Measurements from ENCODE around the gene TAS1R1. TPM values are rescaled to one million over a fixed set of nuclear protein-coding genes. Genes with fewer than 3 reads are reported as not detected.

TAS1R1 gene
- polyA plus RNA-seq, 1 donor (not counting 4 experiments of a cell fraction or from before 2014, with no cell fraction given), result not detected

GRCh38 chr1:6587261-6588005 is 32.3 kb downstream of the TAS1R1 start:
- peak overlapping the region; percentile 11 for H3K4me2 ChIP-seq (ENCODE audit: control insufficient read depth, extremely low read depth, insufficient read depth, low read depth, low read length)
- no peaks in the 10 kb centered on the region for H3K9me3 ChIP-seq (ENCODE audit: control insufficient read depth, low read depth, low read length)
- H3K9me1 ChIP-seq (ENCODE audit: control insufficient read depth, extremely low read depth, insufficient read depth, low read length), result peaks cover 5% of the 10 kb centered on the region
- no peak overlapping the region for H3K4me3 ChIP-seq (ENCODE audit: control insufficient read depth in 2 of 3, extremely low read depth in 1 of 3, insufficient read depth in 2 of 3, low read depth in 1 of 3, low read length in 3 of 3)
- TF ChIP-seq CTCF (optimal IDR thresholded peaks at IDR 0.05 in 1 of 3, IDR thresholded peaks at IDR 0.05 in 1 of 3, conservative IDR thresholded peaks at IDR 0.05 in 1 of 3; ENCODE audit: extremely low read depth in 1 of 3, insufficient read depth in 2 of 3, low read length in 3 of 3) (no peak), EZH2 (IDR thresholded peaks at IDR 0.05; ENCODE audit: low read length) (peak; percentile 38)
- FAIRE-seq (peak; percentile 29), DNase-seq (ENCODE audit: low read depth, low spot score) (no peak)
- peaks cover 20 to 45% of the 10 kb centered on the region in 2 experiments for H3K36me3 ChIP-seq (ENCODE audit: control insufficient read depth in 2 of 2, extremely low read depth in 1 of 2, insufficient read depth in 2 of 2, low read length in 2 of 2)
- dilution Hi-C loops (cut with MboI; ENCODE audit: extremely low pct_ligation_motif_present, low sequenced_read_pairs), result no loop called here
- H4K20me1 ChIP-seq (ENCODE audit: control insufficient read depth, extremely low read depth, insufficient read depth, low read length), result peaks cover 37% of the 10 kb centered on the region
- H3K79me2 ChIP-seq (ENCODE audit: control insufficient read depth, insufficient read depth, low read length), result peaks cover 13% of the 10 kb centered on the region
- H3K27me3 ChIP-seq (ENCODE audit: control insufficient read depth, extremely low read depth, insufficient read depth, low read length), result no peaks in the 10 kb centered on the region
- peak overlapping the region; percentile 7 for H3K27ac ChIP-seq (ENCODE audit: control insufficient read depth, insufficient read depth, low read length)
- H3K4me1 ChIP-seq (ENCODE audit: control insufficient read depth, extremely low read depth, insufficient read depth, low read length), result peaks cover 33% of the 10 kb centered on the region
- peak overlapping the region; percentile 22 for H3K9ac ChIP-seq (ENCODE audit: control insufficient read depth, extremely low read depth, insufficient read depth, low read length)
- no peak overlapping the region for H2AFZ ChIP-seq (ENCODE audit: control insufficient read depth, low read length)

GRCh38 chr1:6588128-6588892 is 33.2 kb downstream of the TAS1R1 start:
- dilution Hi-C loops (cut with MboI; ENCODE audit: extremely low pct_ligation_motif_present, low sequenced_read_pairs), result no loop called here
- H4K20me1 ChIP-seq (ENCODE audit: control insufficient read depth, extremely low read depth, insufficient read depth, low read length), result peaks cover 46% of the 10 kb centered on the region
- H3K4me2 ChIP-seq (ENCODE audit: control insufficient read depth, extremely low read depth, insufficient read depth, low read depth, low read length), result peak overlapping the region; percentile 11
- no peak for TF ChIP-seq EZH2 (IDR thresholded peaks at IDR 0.05; ENCODE audit: low read length)
- TF ChIP-seq CTCF (optimal IDR thresholded peaks at IDR 0.05 in 1 of 3, IDR thresholded peaks at IDR 0.05 in 1 of 3, conservative IDR thresholded peaks at IDR 0.05 in 1 of 3; ENCODE audit: extremely low read depth in 1 of 3, insufficient read depth in 2 of 3, low read length in 3 of 3), result peak in 1 of 3 experiments; percentile 5
- H3K27me3 ChIP-seq (ENCODE audit: control insufficient read depth, extremely low read depth, insufficient read depth, low read length), result no peaks in the 10 kb centered on the region
- peaks cover 28 to 53% of the 10 kb centered on the region in 2 experiments for H3K36me3 ChIP-seq (ENCODE audit: control insufficient read depth in 2 of 2, extremely low read depth in 1 of 2, insufficient read depth in 2 of 2, low read length in 2 of 2)
- no peak for FAIRE-seq
- H3K79me2 ChIP-seq (ENCODE audit: control insufficient read depth, insufficient read depth, low read length), result peaks cover 20% of the 10 kb centered on the region
- H3K27ac ChIP-seq (ENCODE audit: control insufficient read depth, insufficient read depth, low read length), result peak overlapping the region; percentile 7
- no peak overlapping the region for H3K4me3 ChIP-seq (ENCODE audit: control insufficient read depth in 2 of 3, extremely low read depth in 1 of 3, insufficient read depth in 2 of 3, low read depth in 1 of 3, low read length in 3 of 3)
- no peaks in the 10 kb centered on the region for H3K9me3 ChIP-seq (ENCODE audit: control insufficient read depth, low read depth, low read length)
- no peak overlapping the region for H2AFZ ChIP-seq (ENCODE audit: control insufficient read depth, low read length)
- peaks cover 5% of the 10 kb centered on the region for H3K9me1 ChIP-seq (ENCODE audit: control insufficient read depth, extremely low read depth, insufficient read depth, low read length)
- peaks cover 33% of the 10 kb centered on the region for H3K4me1 ChIP-seq (ENCODE audit: control insufficient read depth, extremely low read depth, insufficient read depth, low read length)
- no peak for DNase-seq (ENCODE audit: low read depth, low spot score)
- no peak overlapping the region for H3K9ac ChIP-seq (ENCODE audit: control insufficient read depth, extremely low read depth, insufficient read depth, low read length)
